Measurements from ENCODE around the gene TMEM135. TPM values are rescaled to one million over a fixed set of nuclear protein-coding genes. Genes with fewer than 3 reads are reported as not detected.

TMEM135 gene
- polyA plus RNA-seq, 1 of the 3 experiments (the other 2 are of a cell fraction), result 3.0 TPM

DNA sequence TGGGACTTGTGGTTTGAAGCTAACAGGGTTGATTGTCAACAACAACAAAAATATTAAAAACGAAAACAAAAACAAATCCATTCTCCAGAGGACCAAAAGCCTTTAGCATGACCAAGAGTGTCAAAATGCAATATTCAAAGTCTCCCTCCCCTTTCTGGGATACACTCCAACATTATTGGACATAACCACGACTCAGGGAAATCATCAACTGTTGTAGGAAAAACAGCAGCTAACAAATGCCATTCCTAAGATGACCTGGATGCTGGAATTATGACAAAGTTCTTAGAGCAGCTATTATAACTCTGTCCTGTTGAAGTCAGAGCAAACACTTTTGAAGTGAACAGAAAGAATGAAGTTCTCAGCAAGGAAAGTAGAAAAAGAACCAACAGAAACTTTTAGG lies 143.0 kb downstream of the TMEM135 start:
- no peak for TF ChIP-seq TCF12 (IDR thresholded peaks at IDR 0.05)
- no peak for TF ChIP-seq YY1 (IDR thresholded peaks at IDR 0.05; ENCODE audit: low read depth)
- TF ChIP-seq, protein P1, sequence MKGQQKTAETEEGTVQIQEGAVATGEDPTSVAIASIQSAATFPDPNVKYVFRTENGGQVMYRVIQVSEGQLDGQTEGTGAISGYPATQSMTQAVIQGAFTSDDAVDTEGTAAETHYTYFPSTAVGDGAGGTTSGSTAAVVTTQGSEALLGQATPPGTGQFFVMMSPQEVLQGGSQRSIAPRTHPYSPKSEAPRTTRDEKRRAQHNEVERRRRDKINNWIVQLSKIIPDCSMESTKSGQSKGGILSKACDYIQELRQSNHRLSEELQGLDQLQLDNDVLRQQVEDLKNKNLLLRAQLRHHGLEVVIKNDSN (IDR thresholded peaks at IDR 0.05; ENCODE audit: borderline replicate concordance, low read depth), result no peak
- TF ChIP-seq, protein P2, sequence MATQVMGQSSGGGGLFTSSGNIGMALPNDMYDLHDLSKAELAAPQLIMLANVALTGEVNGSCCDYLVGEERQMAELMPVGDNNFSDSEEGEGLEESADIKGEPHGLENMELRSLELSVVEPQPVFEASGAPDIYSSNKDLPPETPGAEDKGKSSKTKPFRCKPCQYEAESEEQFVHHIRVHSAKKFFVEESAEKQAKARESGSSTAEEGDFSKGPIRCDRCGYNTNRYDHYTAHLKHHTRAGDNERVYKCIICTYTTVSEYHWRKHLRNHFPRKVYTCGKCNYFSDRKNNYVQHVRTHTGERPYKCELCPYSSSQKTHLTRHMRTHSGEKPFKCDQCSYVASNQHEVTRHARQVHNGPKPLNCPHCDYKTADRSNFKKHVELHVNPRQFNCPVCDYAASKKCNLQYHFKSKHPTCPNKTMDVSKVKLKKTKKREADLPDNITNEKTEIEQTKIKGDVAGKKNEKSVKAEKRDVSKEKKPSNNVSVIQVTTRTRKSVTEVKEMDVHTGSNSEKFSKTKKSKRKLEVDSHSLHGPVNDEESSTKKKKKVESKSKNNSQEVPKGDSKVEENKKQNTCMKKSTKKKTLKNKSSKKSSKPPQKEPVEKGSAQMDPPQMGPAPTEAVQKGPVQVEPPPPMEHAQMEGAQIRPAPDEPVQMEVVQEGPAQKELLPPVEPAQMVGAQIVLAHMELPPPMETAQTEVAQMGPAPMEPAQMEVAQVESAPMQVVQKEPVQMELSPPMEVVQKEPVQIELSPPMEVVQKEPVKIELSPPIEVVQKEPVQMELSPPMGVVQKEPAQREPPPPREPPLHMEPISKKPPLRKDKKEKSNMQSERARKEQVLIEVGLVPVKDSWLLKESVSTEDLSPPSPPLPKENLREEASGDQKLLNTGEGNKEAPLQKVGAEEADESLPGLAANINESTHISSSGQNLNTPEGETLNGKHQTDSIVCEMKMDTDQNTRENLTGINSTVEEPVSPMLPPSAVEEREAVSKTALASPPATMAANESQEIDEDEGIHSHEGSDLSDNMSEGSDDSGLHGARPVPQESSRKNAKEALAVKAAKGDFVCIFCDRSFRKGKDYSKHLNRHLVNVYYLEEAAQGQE (IDR thresholded peaks at IDR 0.05; ENCODE audit: low read depth, low read length), result no peak
- TF ChIP-seq, protein P3, sequence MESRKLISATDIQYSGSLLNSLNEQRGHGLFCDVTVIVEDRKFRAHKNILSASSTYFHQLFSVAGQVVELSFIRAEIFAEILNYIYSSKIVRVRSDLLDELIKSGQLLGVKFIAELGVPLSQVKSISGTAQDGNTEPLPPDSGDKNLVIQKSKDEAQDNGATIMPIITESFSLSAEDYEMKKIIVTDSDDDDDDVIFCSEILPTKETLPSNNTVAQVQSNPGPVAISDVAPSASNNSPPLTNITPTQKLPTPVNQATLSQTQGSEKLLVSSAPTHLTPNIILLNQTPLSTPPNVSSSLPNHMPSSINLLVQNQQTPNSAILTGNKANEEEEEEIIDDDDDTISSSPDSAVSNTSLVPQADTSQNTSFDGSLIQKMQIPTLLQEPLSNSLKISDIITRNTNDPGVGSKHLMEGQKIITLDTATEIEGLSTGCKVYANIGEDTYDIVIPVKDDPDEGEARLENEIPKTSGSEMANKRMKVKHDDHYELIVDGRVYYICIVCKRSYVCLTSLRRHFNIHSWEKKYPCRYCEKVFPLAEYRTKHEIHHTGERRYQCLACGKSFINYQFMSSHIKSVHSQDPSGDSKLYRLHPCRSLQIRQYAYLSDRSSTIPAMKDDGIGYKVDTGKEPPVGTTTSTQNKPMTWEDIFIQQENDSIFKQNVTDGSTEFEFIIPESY (IDR thresholded peaks at IDR 0.05; ENCODE audit: borderline replicate concordance, low read depth), result no peak
- TF ChIP-seq POLR2AphosphoS5 (IDR thresholded peaks at IDR 0.05; ENCODE audit: low read depth, low read length), result no peak
- TF ChIP-seq FOXM1 (IDR thresholded peaks at IDR 0.05; ENCODE audit: low read depth), result no peak
- TF ChIP-seq SIN3A (IDR thresholded peaks at IDR 0.05; ENCODE audit: borderline replicate concordance, low read depth, low read length), result no peak
- no peak for TF ChIP-seq GATA2 (CRISPR knock-in tag; IDR thresholded peaks at IDR 0.05)
- TF ChIP-seq SMC3 (IDR thresholded peaks at IDR 0.05; ENCODE audit: low read depth, low read length), result no peak
- no peak for TF ChIP-seq ELF1 (IDR thresholded peaks at IDR 0.05)
- no peak for TF ChIP-seq JUND (IDR thresholded peaks at IDR 0.05)
- TF ChIP-seq, protein P4, sequence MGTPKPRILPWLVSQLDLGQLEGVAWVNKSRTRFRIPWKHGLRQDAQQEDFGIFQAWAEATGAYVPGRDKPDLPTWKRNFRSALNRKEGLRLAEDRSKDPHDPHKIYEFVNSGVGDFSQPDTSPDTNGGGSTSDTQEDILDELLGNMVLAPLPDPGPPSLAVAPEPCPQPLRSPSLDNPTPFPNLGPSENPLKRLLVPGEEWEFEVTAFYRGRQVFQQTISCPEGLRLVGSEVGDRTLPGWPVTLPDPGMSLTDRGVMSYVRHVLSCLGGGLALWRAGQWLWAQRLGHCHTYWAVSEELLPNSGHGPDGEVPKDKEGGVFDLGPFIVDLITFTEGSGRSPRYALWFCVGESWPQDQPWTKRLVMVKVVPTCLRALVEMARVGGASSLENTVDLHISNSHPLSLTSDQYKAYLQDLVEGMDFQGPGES (IDR thresholded peaks at IDR 0.05; ENCODE audit: low read depth, low read length), result no peak
- no peak for TF ChIP-seq EP300 (IDR thresholded peaks at IDR 0.05; ENCODE audit: borderline replicate concordance in 1 of 2, low read depth in 1 of 2, low read length in 1 of 2)
- no peak for TF ChIP-seq MXI1 (IDR thresholded peaks at IDR 0.05; ENCODE audit: low read depth, low read length)
- TF ChIP-seq RCOR1 (IDR thresholded peaks at IDR 0.05; ENCODE audit: low read length), result no peak
- no peak for TF ChIP-seq FOSL2 (IDR thresholded peaks at IDR 0.05; ENCODE audit: borderline replicate concordance, low read depth)
- no peak for TF ChIP-seq NRF1 (IDR thresholded peaks at IDR 0.05; ENCODE audit: low read depth, low read length)
- TF ChIP-seq EZH2phosphoT487 (IDR thresholded peaks at IDR 0.05; ENCODE audit: borderline replicate concordance, low read depth), result no peak
- TF ChIP-seq, protein P5, sequence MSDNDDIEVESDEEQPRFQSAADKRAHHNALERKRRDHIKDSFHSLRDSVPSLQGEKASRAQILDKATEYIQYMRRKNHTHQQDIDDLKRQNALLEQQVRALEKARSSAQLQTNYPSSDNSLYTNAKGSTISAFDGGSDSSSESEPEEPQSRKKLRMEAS (IDR thresholded peaks at IDR 0.05; ENCODE audit: low read depth), result no peak
- no peaks in the 10 kb centered on the region for H3K79me2 ChIP-seq (ENCODE audit: insufficient read depth)
- H3K9me3 ChIP-seq, result no peaks in the 10 kb centered on the region
- no peak overlapping the region for H2AFZ ChIP-seq (ENCODE audit: low read depth)
- no peak overlapping the region for H3K4me3 ChIP-seq (ENCODE audit: low read depth in 2 of 2, low read length in 1 of 2)
- no peak overlapping the region for H3K9ac ChIP-seq
- CTCF ChIA-PET, result interaction anchor here (1.0 kb wide), 1 partner anchor 10 kb away, joined by 3 read pairs; no protein-coding TSS in a partner anchor
- no peak overlapping the region for H3K4me2 ChIP-seq
- H3K4me1 ChIP-seq (ENCODE audit: control insufficient read depth in 1 of 2, insufficient read depth in 2 of 2, low read depth in 1 of 2, low read length in 1 of 2), result no peaks in the 10 kb centered on the region; a peak in 2 of 4 replicates
- no peaks in the 10 kb centered on the region for H3K9me2 ChIP-seq
- no peaks in the 10 kb centered on the region for H4K20me1 ChIP-seq (ENCODE audit: insufficient read depth)
- DNase-seq, result no peak
- no peak overlapping the region for H3K27ac ChIP-seq (ENCODE audit: low read depth in 2 of 2, low read length in 1 of 2)
- POLR2A ChIA-PET, result no interaction called here
- WGBS (ENCODE audit: low lambda C conversion rate), result 52% methylated on average over 2 of the region's 2 CpGs
- H3K27me3 ChIP-seq (ENCODE audit: insufficient read depth), result no peaks in the 10 kb centered on the region
- H3K36me3 ChIP-seq (replicated peaks in 1 of 2; ENCODE audit: control insufficient read depth in 1 of 2, insufficient read depth in 2 of 2, low read length in 1 of 2), result peaks cover 0 to 9% of the 10 kb centered on the region in 2 experiments
- no peaks in the 10 kb centered on the region for H3F3A ChIP-seq (replicated peaks; ENCODE audit: insufficient read depth)

Measured in SK-N-SH (cell line).